Ovary (tissue), 9 donors: ENCODE results near the gene NKX6-2. TPM values are rescaled to one million over a fixed set of nuclear protein-coding genes. Genes with fewer than 3 reads are reported as not detected.

Source experiments
- DNase-seq, 5 donors: peaks; one replicate each; pipeline ENCODE4 v3.0.0-alpha.2; 2019 to 2020
- H3K27ac ChIP-seq, 2 donors: fragments of 200-600 bp; one replicate each; pipeline versions ENCODE4 v1.5.1 to v1.8.0; 2019 to 2022
- H3K27me3 ChIP-seq: fragments of 200-600 bp; one replicate; pipeline ENCODE4 v1.8.0; 2022
- H3K36me3 ChIP-seq: fragments of 200-600 bp; sonication (generic); one replicate; pipeline ENCODE4 v1.5.1; 2019
- H3K4me1 ChIP-seq: one replicate; pipeline ENCODE4 v1.8.1; 2013; ENCODE audit warnings: mild to moderate bottlenecking, moderate library complexity; ENCODE audit not compliant: insufficient read depth
- H3K4me3 ChIP-seq: fragments of 200-600 bp; sonication (generic); one replicate; pipeline ENCODE4 v1.5.1; 2017
- H3K9me3 ChIP-seq, 2 donors: fragments of 200-600 bp in 1 of 2; sonication (generic) in 1 of 2; one replicate each; pipeline versions ENCODE4 v1.5.1 to v1.8.1; 2013 to 2019; ENCODE audit warnings: mild to moderate bottlenecking in 1 of 2, moderate library complexity in 1 of 2
- EP300 ChIP-seq: sonication (generic); formaldehyde crosslinking; IDR thresholded peaks from one replicate; pipeline ENCODE4 v1.6.1; 2017; ENCODE audit warnings: antibody characterized with exemption
- POLR2A ChIP-seq: fragments of 450-650 bp; IDR thresholded peaks from one replicate; pipeline ENCODE4 v1.6.1; 2017; ENCODE audit warnings: antibody characterized with exemption, mild to moderate bottlenecking, moderate library complexity
- WGBS, 3 donors: extraction: QIAGEN DNeasy Blood & Tissue Kit in 1 of 3; methylation state at CpG; one replicate each; pipeline versions ENCODE4 v1.1.5 to v1.1.7; 2013 to 2017; 5-methylcytosine and 5-hydroxymethylcytosine counted together
- intact Hi-C, 4 donors: fragments of 100-400 bp; cut with DNase I; formaldehyde crosslinking; loops; one replicate each; pipeline versions ENCODE4 v1.11.0 to v1.15.1; 2022 to 2023
- polyA plus RNA-seq, 2 donors: library from polyadenylated mRNA; stranded (reverse); fragments of 200-250 nt in 1 of 2; fragments of 350-450 nt in 1 of 2; fragmentation: Illumina TruSeq in 1 of 2; extraction: RNeasy Lipid Tissue Mini Kit (QIAGEN cat#74804) in 1 of 2; gene quantifications; one replicate each; pipeline ENCODE4 v1.2.3, GENCODE V29; 2013 to 2014
- total RNA-seq, 7 donors: library from RNA; depleted of rRNA in 2 of 7; stranded (reverse); fragments of >200 nt in 2 of 7; fragmentation: NEBNext Ultra II Directional in 3 of 7; extraction: Animal tissue kit (Norgen Biotek cat#: 25700) in 3 of 7; gene quantifications; one replicate each; pipeline versions ENCODE4 v1.1.0 to v1.2.4, GENCODE V29; 2016 to 2023
- TF ChIP-seq, protein P1 (sequence below), 3 donors: fragments of 450-650 bp in 2 of 3; fragments of 200-600 bp in 1 of 3; IDR thresholded peaks; one replicate each; pipeline versions ENCODE4 v1.5.1 to v1.8.0; 2016 to 2022; ENCODE audit warnings: antibody characterized with exemption in 3 of 3, mild to moderate bottlenecking in 1 of 3
- donor health status: DM: no; HTN: no; CAD: no; lungs with moderate emphysema.
- donor health status: DM: no; HTN: no; CAD: no.
- donor health status: Bipolar disorder and iron deficiency.
- donor health status: DM: yes; HTN: yes; CAD: no.
- donor health status: DM: no; HTN: no; CAD: no.
- donor health status: DM: yes; HTN: yes; CAD: no.

NKX6-2 gene
- total and polyA plus RNA-seq, 9 donors: not detected

GRCh38 chr10:132814469-132814856 lies 28.5 kb upstream of the NKX6-2 start:
- no peaks in the 10 kb centered on the region for H3K36me3 ChIP-seq
- H3K27me3 ChIP-seq: no peaks in the 10 kb centered on the region
- intact Hi-C loops: no loop called here
- no peaks in the 10 kb centered on the region for H3K9me3 ChIP-seq
- no peak for DNase-seq
- no peaks in the 10 kb centered on the region for H3K4me1 ChIP-seq
- no peak overlapping the region for H3K27ac ChIP-seq
- TF ChIP-seq POLR2A (no peak), EP300 (no peak)
- TF ChIP-seq, protein P1, sequence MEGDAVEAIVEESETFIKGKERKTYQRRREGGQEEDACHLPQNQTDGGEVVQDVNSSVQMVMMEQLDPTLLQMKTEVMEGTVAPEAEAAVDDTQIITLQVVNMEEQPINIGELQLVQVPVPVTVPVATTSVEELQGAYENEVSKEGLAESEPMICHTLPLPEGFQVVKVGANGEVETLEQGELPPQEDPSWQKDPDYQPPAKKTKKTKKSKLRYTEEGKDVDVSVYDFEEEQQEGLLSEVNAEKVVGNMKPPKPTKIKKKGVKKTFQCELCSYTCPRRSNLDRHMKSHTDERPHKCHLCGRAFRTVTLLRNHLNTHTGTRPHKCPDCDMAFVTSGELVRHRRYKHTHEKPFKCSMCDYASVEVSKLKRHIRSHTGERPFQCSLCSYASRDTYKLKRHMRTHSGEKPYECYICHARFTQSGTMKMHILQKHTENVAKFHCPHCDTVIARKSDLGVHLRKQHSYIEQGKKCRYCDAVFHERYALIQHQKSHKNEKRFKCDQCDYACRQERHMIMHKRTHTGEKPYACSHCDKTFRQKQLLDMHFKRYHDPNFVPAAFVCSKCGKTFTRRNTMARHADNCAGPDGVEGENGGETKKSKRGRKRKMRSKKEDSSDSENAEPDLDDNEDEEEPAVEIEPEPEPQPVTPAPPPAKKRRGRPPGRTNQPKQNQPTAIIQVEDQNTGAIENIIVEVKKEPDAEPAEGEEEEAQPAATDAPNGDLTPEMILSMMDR (IDR thresholded peaks at IDR 0.05): no peak
- no peak overlapping the region for H3K4me3 ChIP-seq
- 63 to 72% (median 69%) methylated on average over 15 to 16 of the region's 16 CpGs for WGBS, 3 donors

- intact Hi-C loops: no loop called here
- H3K4me3 ChIP-seq: no peak overlapping the region
- no peak for DNase-seq
- no peaks in the 10 kb centered on the region for H3K4me1 ChIP-seq
- no peaks in the 10 kb centered on the region for H3K27me3 ChIP-seq
- no peaks in the 10 kb centered on the region for H3K36me3 ChIP-seq
- TF ChIP-seq POLR2A (no peak), EP300 (no peak)
- 58 to 59% (median 59%) methylated on average over 19 to 25 of the region's 28 CpGs for WGBS, 3 donors
- no peak overlapping the region for H3K27ac ChIP-seq
- no peaks in the 10 kb centered on the region for H3K9me3 ChIP-seq
Observed at GRCh38 chr10:132813560-132814468, 27.9 kb upstream of the NKX6-2 start.

- H3K4me1 ChIP-seq: no peaks in the 10 kb centered on the region
- TF ChIP-seq, protein P1 (IDR thresholded peaks at IDR 0.05): no peak
- TF ChIP-seq EP300: no peak
- TF ChIP-seq POLR2A: no peak
- no peaks in the 10 kb centered on the region for H3K27me3 ChIP-seq
- H3K9me3 ChIP-seq: no peaks in the 10 kb centered on the region
- H3K36me3 ChIP-seq: no peaks in the 10 kb centered on the region
- H3K27ac ChIP-seq: no peak overlapping the region
- DNase-seq: no peak
- no peak overlapping the region for H3K4me3 ChIP-seq
- WGBS, 3 donors: 74 to 78% (median 74%) methylated on average over 10 of the region's 10 CpGs
- intact Hi-C loops: no loop called here
Observed at GRCh38 chr10:132813001-132813401, 27.1 kb upstream of the NKX6-2 start.

DNA sequence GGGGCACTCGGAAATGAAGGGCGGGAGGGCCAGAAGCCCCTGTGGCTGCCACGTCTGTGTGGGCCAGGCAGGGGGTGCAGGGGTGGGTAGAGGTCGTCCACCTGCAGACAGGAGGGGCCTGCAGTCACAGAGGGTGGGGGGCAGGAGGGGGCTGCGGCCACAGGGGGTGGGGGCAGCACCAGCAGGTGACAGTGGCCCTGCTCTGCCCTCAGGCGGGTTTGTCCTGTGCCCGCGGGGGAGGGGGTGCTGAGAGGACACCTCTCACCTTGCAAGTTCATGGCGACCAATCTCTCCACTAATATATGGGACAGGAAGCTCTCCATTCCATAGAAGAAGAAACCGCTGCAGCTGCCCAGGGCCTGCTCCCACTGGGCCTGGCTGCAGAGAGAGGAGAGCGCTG lies 26.6 kb upstream of the NKX6-2 start:
- Histone ChIP-seq H3K36me3 (no peaks in the 10 kb centered on the region), H3K9me3 (no peaks in the 10 kb centered on the region), H3K4me3 (no peak overlapping the region), H3K4me1 (no peaks in the 10 kb centered on the region), H3K27ac (no peak overlapping the region), H3K27me3 (no peaks in the 10 kb centered on the region)
- intact Hi-C loops: no loop called here
- no peak for TF ChIP-seq EP300
- TF ChIP-seq POLR2A: no peak
- TF ChIP-seq, protein P1 (IDR thresholded peaks at IDR 0.05): no peak
- WGBS, 3 donors: 72 to 80% (median 77%) methylated on average over 7 to 11 of the region's 11 CpGs
- DNase-seq: no peak

GRCh38 chr10:132811891-132812481 lies 26.0 kb upstream of the NKX6-2 start:
- WGBS, 3 donors: 82 to 85% (median 84%) methylated on average over 26 of the region's 26 CpGs
- no peaks in the 10 kb centered on the region for H3K36me3 ChIP-seq
- DNase-seq: no peak
- no peaks in the 10 kb centered on the region for H3K4me1 ChIP-seq
- no peaks in the 10 kb centered on the region for H3K27me3 ChIP-seq
- no peak for TF ChIP-seq POLR2A
- no peak for TF ChIP-seq EP300
- H3K27ac ChIP-seq: no peak overlapping the region
- no peak overlapping the region for H3K4me3 ChIP-seq
- intact Hi-C loops: no loop called here
- no peaks in the 10 kb centered on the region for H3K9me3 ChIP-seq
